Trophoblast cell (in vitro differentiated cells and primary cell): ENCODE results near the gene KRTAP13-4.

Experiments used
- DNase-seq, 2 donors: peaks; one replicate each; pipeline ENCODE4 v3.0.0-alpha.2; 2016
- H2AFZ ChIP-seq: 2 replicates; pipeline ENCODE4 v1.6.1; 2013; ENCODE audit warnings: low read length, moderate library complexity, mild to moderate bottlenecking; ENCODE audit not compliant: insufficient read depth, poor library complexity
- H2AK5ac ChIP-seq: 2 replicates; pipeline ENCODE4 v1.6.1; 2013; ENCODE audit warnings: mild to moderate bottlenecking, low read length
- H2BK120ac ChIP-seq: 2 replicates; pipeline ENCODE4 v1.6.1; 2013; ENCODE audit warnings: low read length, mild to moderate bottlenecking, moderate library complexity; ENCODE audit not compliant: insufficient read depth, poor library complexity
- H2BK12ac ChIP-seq: 2 replicates; pipeline ENCODE4 v1.6.1; 2013; ENCODE audit warnings: mild to moderate bottlenecking, low read length, moderate library complexity
- H2BK5ac ChIP-seq: 2 replicates; pipeline ENCODE4 v1.6.1; 2013; ENCODE audit warnings: low read length, low read depth, moderate library complexity, mild to moderate bottlenecking; ENCODE audit not compliant: poor library complexity
- H3K14ac ChIP-seq: 2 replicates; pipeline ENCODE4 v1.6.1; 2013; ENCODE audit warnings: mild to moderate bottlenecking, low read length
- H3K18ac ChIP-seq: 2 replicates; pipeline ENCODE4 v1.6.1; 2013; ENCODE audit warnings: mild to moderate bottlenecking, low read length
- H3K23ac ChIP-seq: 2 replicates; pipeline ENCODE4 v1.6.1; 2013; ENCODE audit warnings: low read length
- H3K27ac ChIP-seq: 2 replicates; pipeline ENCODE4 v1.5.1; 2013; ENCODE audit warnings: low read depth, mild to moderate bottlenecking, inconsistent platforms, low read length, moderate library complexity
- H3K27me3 ChIP-seq: 2 replicates; pipeline ENCODE4 v1.6.1; 2013; ENCODE audit warnings: inconsistent platforms, mild to moderate bottlenecking, low read length, moderate library complexity; ENCODE audit not compliant: insufficient read depth
- H3K36me3 ChIP-seq, 2 experiments: 1 replicate in 1 of 2; 2 replicates in 1 of 2; pipeline ENCODE4 v1.6.1; 2013; ENCODE audit warnings: low read length in 2 of 2, mild to moderate bottlenecking in 2 of 2, moderate library complexity in 1 of 2; ENCODE audit not compliant: insufficient read depth in 2 of 2, control insufficient read depth in 1 of 2
- H3K4ac ChIP-seq: 2 replicates; pipeline ENCODE4 v1.6.1; 2013; ENCODE audit warnings: low read depth, mild to moderate bottlenecking, low read length, moderate library complexity
- H3K4me1 ChIP-seq, 2 experiments: 1 replicate in 1 of 2; 2 replicates in 1 of 2; pipeline ENCODE4 v1.6.1; 2013; ENCODE audit warnings: low read length in 2 of 2, mild to moderate bottlenecking in 2 of 2, moderate library complexity in 1 of 2; ENCODE audit not compliant: insufficient read depth in 2 of 2, control insufficient read depth in 1 of 2
- H3K4me2 ChIP-seq: 2 replicates; pipeline ENCODE4 v1.6.1; 2013; ENCODE audit warnings: inconsistent platforms, mild to moderate bottlenecking, low read length, moderate library complexity
- H3K4me3 ChIP-seq: 2 replicates; pipeline ENCODE4 v1.5.1; 2013; ENCODE audit warnings: mild to moderate bottlenecking, low read depth, low read length, inconsistent platforms
- H3K79me1 ChIP-seq: one replicate; pipeline ENCODE4 v1.6.1; 2013; ENCODE audit warnings: low read length
- H3K79me2 ChIP-seq: 2 replicates; pipeline ENCODE4 v1.6.1; 2013; ENCODE audit warnings: low read length, mild to moderate bottlenecking; ENCODE audit not compliant: control insufficient read depth, insufficient read depth, poor library complexity
- H3K9ac ChIP-seq: 2 replicates; pipeline ENCODE4 v1.6.1; 2013; ENCODE audit warnings: mild to moderate bottlenecking, low read length
- H3K9me3 ChIP-seq: 2 replicates; pipeline ENCODE4 v1.6.1; 2013; ENCODE audit warnings: low read depth, mild to moderate bottlenecking, control low read depth, inconsistent platforms, low read length; ENCODE audit not compliant: insufficient read depth
- H4K12ac ChIP-seq: 2 replicates; pipeline ENCODE4 v1.6.1; 2013; ENCODE audit warnings: low read depth, mild to moderate bottlenecking, low read length, moderate library complexity
- H4K8ac ChIP-seq: 2 replicates; pipeline ENCODE4 v1.6.1; 2013; ENCODE audit warnings: low read depth, mild to moderate bottlenecking, low read length, moderate library complexity
- H4K91ac ChIP-seq: one replicate; pipeline ENCODE4 v1.6.1; 2013; ENCODE audit warnings: low read depth, mild to moderate bottlenecking, low read length, moderate library complexity
- WGBS: extraction: QIAGEN DNeasy Blood & Tissue Kit; methylation state at CpG from one replicate; pipeline ENCODE4 v1.1.7; 2013; ENCODE audit warnings: missing lambda C conversion rate; ENCODE audit not compliant: insufficient read length, insufficient coverage; ENCODE audit errors: extremely low coverage; 5-methylcytosine and 5-hydroxymethylcytosine counted together

The KRTAP13-4 gene

DNA sequence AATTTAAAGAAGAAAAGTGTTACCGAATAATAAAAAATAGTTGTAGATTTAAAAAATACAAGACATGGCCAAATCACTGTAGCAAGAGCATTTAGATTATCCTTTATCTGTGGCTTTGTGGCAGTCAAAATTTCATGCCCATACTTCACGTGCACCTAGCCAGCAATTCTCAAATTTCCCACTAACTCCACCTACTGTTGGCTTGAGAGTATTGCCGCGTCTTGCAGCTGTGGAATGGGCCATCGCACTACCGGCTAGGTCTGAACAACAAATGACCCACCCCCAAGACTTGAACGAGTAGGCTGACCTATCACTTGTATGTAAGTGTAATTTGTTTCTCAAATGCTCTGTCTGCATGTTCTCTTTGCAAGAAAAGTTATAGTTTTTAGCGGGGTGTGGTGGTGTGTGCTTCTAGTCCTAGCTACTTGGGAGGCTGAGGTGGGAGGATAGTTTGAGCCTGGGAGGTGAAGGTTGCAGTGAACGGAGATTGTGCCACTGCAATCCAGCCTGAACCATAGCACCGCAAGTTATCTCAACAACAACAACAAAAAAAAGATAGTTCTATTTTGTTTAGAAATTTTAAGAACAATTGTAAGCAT is 4.1 kb downstream of the KRTAP13-4 start:
- H2BK5ac ChIP-seq = no peak overlapping the region

DNA sequence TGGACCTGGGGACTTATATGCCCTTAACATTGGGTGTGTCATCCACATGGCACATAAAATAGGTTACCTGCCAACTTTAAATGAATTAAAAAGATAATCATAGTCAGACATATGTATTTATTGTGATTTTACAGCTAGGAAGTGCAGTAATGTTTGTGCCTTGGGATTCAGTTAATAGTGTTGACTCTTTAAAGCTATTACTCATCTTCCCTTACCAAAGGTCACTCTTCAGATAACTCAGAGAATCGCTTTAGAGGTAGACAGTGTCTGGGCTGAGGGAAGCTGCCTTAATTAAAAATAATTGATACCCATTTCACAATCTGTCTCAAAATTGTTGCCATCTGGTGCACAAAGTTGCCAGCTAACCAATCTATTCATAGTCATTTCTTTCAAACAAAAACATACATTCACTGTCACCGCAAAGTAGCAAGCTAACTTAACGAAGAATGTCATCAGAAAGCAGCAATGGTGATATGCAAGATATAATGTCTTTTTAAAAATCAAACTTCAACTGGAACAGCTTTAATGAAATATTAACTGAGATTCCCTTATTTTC is 7.1 kb downstream of the KRTAP13-4 start:
- no peak overlapping the region for H2BK120ac ChIP-seq
- no peaks in the 10 kb centered on the region for H3K79me1 ChIP-seq
- H3K4me1 ChIP-seq = no peaks in the 10 kb centered on the region
- no peak overlapping the region for H2AFZ ChIP-seq
- no peak overlapping the region for H3K14ac ChIP-seq
- no peaks in the 10 kb centered on the region for H3K79me2 ChIP-seq
- DNase-seq = no peak
- H3K4ac ChIP-seq = no peak overlapping the region
- no peak overlapping the region for H4K91ac ChIP-seq
- H3K23ac ChIP-seq = no peak overlapping the region
- WGBS = no CpG with 5 or more reads among the region's 3 CpGs
- H4K8ac ChIP-seq = no peak overlapping the region
- no peak overlapping the region for H2AK5ac ChIP-seq
- H3K18ac ChIP-seq = no peak overlapping the region
- no peak overlapping the region for H2BK12ac ChIP-seq
- no peak overlapping the region for H4K12ac ChIP-seq
- H3K4me2 ChIP-seq = no peak overlapping the region
- H3K9ac ChIP-seq = no peak overlapping the region
- no peak overlapping the region for H2BK5ac ChIP-seq
- H3K27ac ChIP-seq = no peak overlapping the region
- H3K4me3 ChIP-seq = no peak overlapping the region
- H3K36me3 ChIP-seq = no peaks in the 10 kb centered on the region
- no peaks in the 10 kb centered on the region for H3K27me3 ChIP-seq
- H3K9me3 ChIP-seq = no peaks in the 10 kb centered on the region

More for the DNA sequence above, 4.1 kb downstream of the KRTAP13-4 start:
- no peak overlapping the region for H2AFZ ChIP-seq
- H2BK12ac ChIP-seq = no peak overlapping the region
- no peak overlapping the region for H2BK120ac ChIP-seq
- no peaks in the 10 kb centered on the region for H3K4me1 ChIP-seq
- no peak overlapping the region for H3K27ac ChIP-seq
- no peak overlapping the region for H4K12ac ChIP-seq
- no peaks in the 10 kb centered on the region for H3K79me2 ChIP-seq
- H2AK5ac ChIP-seq = no peak overlapping the region
- H3K9me3 ChIP-seq = no peaks in the 10 kb centered on the region
- WGBS = no CpG with 5 or more reads among the region's 10 CpGs
- no peaks in the 10 kb centered on the region for H3K27me3 ChIP-seq
- H3K23ac ChIP-seq = no peak overlapping the region
- H3K14ac ChIP-seq = no peak overlapping the region
- DNase-seq = peak; percentile 37 to 73
- no peaks in the 10 kb centered on the region for H3K79me1 ChIP-seq
- H3K9ac ChIP-seq = no peak overlapping the region
- no peak overlapping the region for H3K4ac ChIP-seq
- no peak overlapping the region for H3K4me2 ChIP-seq
- H3K36me3 ChIP-seq = no peaks in the 10 kb centered on the region
- H3K4me3 ChIP-seq = no peak overlapping the region
- no peak overlapping the region for H3K18ac ChIP-seq
- no peak overlapping the region for H4K91ac ChIP-seq
- no peak overlapping the region for H4K8ac ChIP-seq

DNA sequence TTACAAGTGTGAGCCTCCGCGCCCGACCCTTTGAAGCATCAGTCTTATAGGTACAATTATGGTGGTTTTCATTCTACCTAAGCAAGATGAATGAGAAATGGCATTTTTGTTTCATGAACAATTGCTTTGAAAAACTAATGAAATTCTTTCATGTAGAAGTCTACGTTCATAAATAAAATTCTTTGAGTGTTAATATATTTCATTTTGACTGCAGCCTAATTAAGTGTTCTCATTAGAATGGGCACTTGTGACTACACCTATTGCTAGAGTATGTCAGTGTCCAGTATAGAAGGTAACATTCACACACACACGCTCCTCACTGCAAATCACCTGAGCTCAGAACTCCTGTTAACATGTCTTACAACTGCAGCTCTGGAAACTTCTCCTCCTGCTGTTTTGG is 10.0 kb downstream of the KRTAP13-4 start, which contains the start of gene KRTAP15-1:
KRTAP15-1 (plus strand) TSS at position 301 of the 400 bp plus-strand sequence; CDS start at position 354, 53 bp downstream.
- Histone ChIP-seq H3K36me3 (no peaks in the 10 kb centered on the region), H3K4me2 (no peak within 1 kb of the TSS), H3K23ac (no peak within 1 kb of the TSS), H3K18ac (no peak within 1 kb of the TSS), H2AK5ac (no peak within 1 kb of the TSS), H3K9ac (no peak within 1 kb of the TSS), H4K12ac (no peak within 1 kb of the TSS), H3K27ac (no peak within 1 kb of the TSS), H3K27me3 (no peaks in the 10 kb centered on the region), H4K8ac (no peak within 1 kb of the TSS), H3K14ac (no peak within 1 kb of the TSS), H3K4me1 (no peaks in the 10 kb centered on the region), H3K4me3 (no peak within 1 kb of the TSS), H2BK5ac (no peak within 1 kb of the TSS), H2AFZ (no peak within 1 kb of the TSS), H3K9me3 (no peaks in the 10 kb centered on the region), H2BK120ac (no peak within 1 kb of the TSS), H2BK12ac (no peak within 1 kb of the TSS), H3K79me1 (no peaks in the 10 kb centered on the region), H4K91ac (no peak within 1 kb of the TSS), H3K4ac (no peak within 1 kb of the TSS), H3K79me2 (no peaks in the 10 kb centered on the region)
- no CpG with 5 or more reads among the region's 5 CpGs for WGBS
- DNase-seq = no peak

DNA sequence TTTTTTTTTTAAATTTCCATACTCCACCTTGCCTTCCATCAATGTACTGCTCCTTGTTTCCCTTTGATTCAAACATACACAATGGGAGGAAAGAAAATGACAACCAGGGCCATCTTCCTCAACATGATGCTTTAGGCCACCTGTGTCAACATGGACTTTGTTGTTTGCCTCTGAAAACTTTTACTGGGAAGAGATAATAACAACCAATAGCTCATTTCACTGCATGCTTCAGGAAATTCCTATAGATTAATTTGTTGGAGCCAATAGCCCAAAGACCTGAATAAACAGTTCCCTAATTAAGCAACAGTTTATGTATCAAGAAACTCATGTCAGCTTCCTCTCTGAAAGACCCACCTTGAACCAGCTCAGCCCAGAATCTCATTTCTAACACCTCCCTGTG is 13.2 kb downstream of the KRTAP13-4 start:
- H3K4me3 ChIP-seq = no peak overlapping the region
- no peak overlapping the region for H4K91ac ChIP-seq
- no peak overlapping the region for H2AFZ ChIP-seq
- H3K79me2 ChIP-seq = no peaks in the 10 kb centered on the region
- H3K4me1 ChIP-seq = no peaks in the 10 kb centered on the region
- no peak overlapping the region for H3K9ac ChIP-seq
- H2BK12ac ChIP-seq = no peak overlapping the region
- H3K79me1 ChIP-seq = no peaks in the 10 kb centered on the region
- H2AK5ac ChIP-seq = no peak overlapping the region
- no peak overlapping the region for H3K14ac ChIP-seq
- H2BK120ac ChIP-seq = no peak overlapping the region
- no peak overlapping the region for H3K27ac ChIP-seq
- H4K12ac ChIP-seq = no peak overlapping the region
- H3K36me3 ChIP-seq = no peaks in the 10 kb centered on the region
- H2BK5ac ChIP-seq = no peak overlapping the region
- H3K23ac ChIP-seq = no peak overlapping the region
- H3K4me2 ChIP-seq = no peak overlapping the region
- no peak overlapping the region for H3K18ac ChIP-seq
- H3K4ac ChIP-seq = no peak overlapping the region
- no peak for DNase-seq
- H3K27me3 ChIP-seq = no peaks in the 10 kb centered on the region
- no peak overlapping the region for H4K8ac ChIP-seq
- no peaks in the 10 kb centered on the region for H3K9me3 ChIP-seq
